HepG2 (cell line): ENCODE results near the gene LILRB3. TPM values are rescaled to one million over a fixed set of nuclear protein-coding genes. Genes with fewer than 3 reads are reported as not detected.

ENCODE experiments used
- FOSL2 ChIP-seq: sonication (generic); formaldehyde crosslinking; IDR thresholded peaks from 2 replicates; pipeline ENCODE4 v1.4.0; 2020; ENCODE audit warnings: missing genetic modification reagents
- GTF3A ChIP-seq: sonication (generic); formaldehyde crosslinking; conservative IDR thresholded peaks from 2 replicates; pipeline ENCODE4 v1.4.0; 2020; ENCODE audit warnings: mild to moderate bottlenecking, missing genetic modification reagents
- GZF1 ChIP-seq: sonication (generic); formaldehyde crosslinking; IDR thresholded peaks from 2 replicates; pipeline ENCODE4 v1.5.1; 2020; ENCODE audit warnings: mild to moderate bottlenecking, missing genetic modification reagents
- HMGA1 ChIP-seq: sonication (generic); formaldehyde crosslinking; conservative IDR thresholded peaks from 2 replicates; pipeline ENCODE4 v1.4.0; 2020; ENCODE audit warnings: missing genetic modification reagents
- NFKBIZ ChIP-seq: IDR thresholded peaks from 2 replicates; pipeline ENCODE4 v1.6.1; 2018; ENCODE audit warnings: missing genetic modification reagents, missing compliant biosample characterization
- PAF1 ChIP-seq: IDR thresholded peaks from 2 replicates; pipeline ENCODE4 v1.6.1; 2016; ENCODE audit warnings: missing genetic modification reagents, missing compliant biosample characterization
- POLR2AphosphoS5 ChIP-seq: IDR thresholded peaks from 2 replicates; pipeline ENCODE4 v1.6.1; 2012; ENCODE audit warnings: low read depth, low read length
- SCMH1 ChIP-seq: sonication (generic); formaldehyde crosslinking; IDR thresholded peaks from 2 replicates; pipeline ENCODE4 v1.9.0; 2021; ENCODE audit warnings: missing genetic modification reagents, mild to moderate bottlenecking, borderline replicate concordance
- ZFP41 ChIP-seq: sonication (generic); formaldehyde crosslinking; IDR thresholded peaks from 2 replicates; pipeline ENCODE4 v1.4.0; 2020; ENCODE audit warnings: mild to moderate bottlenecking, missing genetic modification reagents, borderline replicate concordance
- ZMYM2 ChIP-seq: sonication (generic); formaldehyde crosslinking; IDR thresholded peaks from 2 replicates; pipeline ENCODE4 v1.8.0; 2022; ENCODE audit warnings: mild to moderate bottlenecking, missing genetic modification reagents
- ZNF17 ChIP-seq: sonication (generic); formaldehyde crosslinking; IDR thresholded peaks from 2 replicates; pipeline ENCODE4 v1.5.0; 2020; ENCODE audit warnings: mild to moderate bottlenecking, missing genetic modification reagents
- ZNF383 ChIP-seq: sonication (generic); formaldehyde crosslinking; IDR thresholded peaks from 2 replicates; pipeline ENCODE4 v1.4.0; 2020; ENCODE audit warnings: missing genetic modification reagents, mild to moderate bottlenecking, borderline replicate concordance
- ZNF567 ChIP-seq: sonication (generic); formaldehyde crosslinking; IDR thresholded peaks from 2 replicates; pipeline ENCODE4 v1.8.1; 2023; ENCODE audit warnings: mild to moderate bottlenecking, missing genetic modification reagents, borderline replicate concordance
- polyA plus RNA-seq, 8 experiments: library from polyadenylated mRNA; depleted of rRNA in 3 of 8; stranded (reverse) in 7 of 8; unstranded in 1 of 8; fragments of >200 nt; fragmentation: Illumina TruSeq in 4 of 8; extraction: Trizol in 4 of 8; gene quantifications; 2 replicates each; pipeline versions ENCODE4 v1.2.1 to v1.2.3, GENCODE V29; 2011 to 2016; ENCODE audit warnings: low read depth in 4 of 8, missing spikeins in 1 of 8, mixed read lengths in 1 of 8; ENCODE audit not compliant: insufficient read depth in 1 of 8
- total RNA-seq, 5 experiments: library from RNA; depleted of rRNA; stranded (reverse); fragments of >200 nt; fragmentation: Illumina TruSeq; extraction: Trizol; gene quantifications; 2 replicates each; pipeline ENCODE4 v1.2.3, GENCODE V29; 2016; ENCODE audit warnings: low read depth in 1 of 5
- TF ChIP-seq, protein P1 (sequence below): sonication (generic); formaldehyde crosslinking; IDR thresholded peaks from 2 replicates; pipeline ENCODE4 v1.5.1; 2020; ENCODE audit warnings: missing genetic modification reagents, mild to moderate bottlenecking, borderline replicate concordance
- TF ChIP-seq, protein P2 (sequence below): IDR thresholded peaks from 2 replicates; pipeline ENCODE4 v1.6.1; 2012; ENCODE audit warnings: low read length, improper control_type of control experiment
- TF ChIP-seq, protein P3 (sequence below): sonication (generic); formaldehyde crosslinking; IDR thresholded peaks from 2 replicates; pipeline ENCODE4 v1.4.0; 2020; ENCODE audit warnings: missing genetic modification reagents
- TF ChIP-seq, protein P4 (sequence below): sonication (generic); formaldehyde crosslinking; IDR thresholded peaks from 2 replicates; pipeline ENCODE4 v1.4.0; 2020; ENCODE audit warnings: missing genetic modification reagents, low read depth, mild to moderate bottlenecking, borderline replicate concordance
- TF ChIP-seq, protein P5 (sequence below): sonication (generic); formaldehyde crosslinking; IDR thresholded peaks from 2 replicates; pipeline ENCODE4 v1.4.0; 2020; ENCODE audit warnings: mild to moderate bottlenecking, missing genetic modification reagents

Gene LILRB3
- total and polyA plus RNA-seq, 2 of the 13 experiments (the other 11 are each of a cell fraction or from before 2014, with no cell fraction given) = 0.22 TPM; not detected in 1

DNA sequence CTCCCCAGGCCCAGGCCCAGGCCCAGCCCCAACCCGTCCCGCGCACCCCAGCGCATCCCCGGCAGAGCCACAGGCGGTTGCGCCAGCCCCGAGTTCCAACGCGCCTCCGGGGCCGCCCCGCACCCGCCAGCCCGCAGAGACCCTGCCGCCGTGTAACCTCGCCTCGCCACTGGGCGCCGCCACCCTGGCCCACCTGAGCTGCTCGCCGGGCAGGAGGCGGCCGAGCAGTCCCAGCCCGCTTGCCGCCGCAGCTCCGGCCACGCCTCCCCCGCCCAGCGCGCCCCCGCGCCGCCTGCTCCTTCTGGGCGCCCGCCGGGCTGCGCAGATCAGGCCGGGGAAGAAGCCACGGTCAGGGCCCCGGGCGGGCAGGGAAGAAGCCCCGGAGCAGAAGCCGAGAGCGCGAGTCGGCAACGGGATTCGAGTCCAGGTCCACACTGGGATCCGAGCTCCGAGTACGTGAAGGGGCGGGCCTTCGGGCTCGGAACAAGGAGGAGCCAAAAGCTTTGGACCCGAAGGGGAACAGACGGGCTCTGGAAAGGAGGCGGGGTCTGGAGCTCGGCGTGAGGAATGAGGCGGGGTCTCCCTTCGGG is 33.6 kb downstream of the LILRB3 start, which contains the start of gene MBOAT7 (continued):
- TF ChIP-seq, protein P1, sequence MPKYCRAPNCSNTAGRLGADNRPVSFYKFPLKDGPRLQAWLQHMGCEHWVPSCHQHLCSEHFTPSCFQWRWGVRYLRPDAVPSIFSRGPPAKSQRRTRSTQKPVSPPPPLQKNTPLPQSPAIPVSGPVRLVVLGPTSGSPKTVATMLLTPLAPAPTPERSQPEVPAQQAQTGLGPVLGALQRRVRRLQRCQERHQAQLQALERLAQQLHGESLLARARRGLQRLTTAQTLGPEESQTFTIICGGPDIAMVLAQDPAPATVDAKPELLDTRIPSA (CRISPR knock-in tag) = no peak
- TF ChIP-seq SCMH1 (CRISPR knock-in tag) (no peak), ZFP41 (no peak), ZNF567 (0 out of 2 replicates have a peak, but pooled peaks have one; percentile 40), GTF3A (CRISPR knock-in tag) (peak; percentile 86; the same call in 1 of the 2 replicates), FOSL2 (no peak), ZMYM2 (CRISPR knock-in tag) (no peak), POLR2AphosphoS5 (peak; percentile 91), PAF1 (CRISPR knock-in tag) (no peak), ZNF383 (CRISPR knock-in tag) (0 out of 2 replicates have a peak, but pooled peaks have one; percentile 48), NFKBIZ (no peak), ZNF17 (CRISPR knock-in tag) (no peak), GZF1 (CRISPR knock-in tag) (no peak), HMGA1 (CRISPR knock-in tag) (no peak)
- TF ChIP-seq, protein P2, sequence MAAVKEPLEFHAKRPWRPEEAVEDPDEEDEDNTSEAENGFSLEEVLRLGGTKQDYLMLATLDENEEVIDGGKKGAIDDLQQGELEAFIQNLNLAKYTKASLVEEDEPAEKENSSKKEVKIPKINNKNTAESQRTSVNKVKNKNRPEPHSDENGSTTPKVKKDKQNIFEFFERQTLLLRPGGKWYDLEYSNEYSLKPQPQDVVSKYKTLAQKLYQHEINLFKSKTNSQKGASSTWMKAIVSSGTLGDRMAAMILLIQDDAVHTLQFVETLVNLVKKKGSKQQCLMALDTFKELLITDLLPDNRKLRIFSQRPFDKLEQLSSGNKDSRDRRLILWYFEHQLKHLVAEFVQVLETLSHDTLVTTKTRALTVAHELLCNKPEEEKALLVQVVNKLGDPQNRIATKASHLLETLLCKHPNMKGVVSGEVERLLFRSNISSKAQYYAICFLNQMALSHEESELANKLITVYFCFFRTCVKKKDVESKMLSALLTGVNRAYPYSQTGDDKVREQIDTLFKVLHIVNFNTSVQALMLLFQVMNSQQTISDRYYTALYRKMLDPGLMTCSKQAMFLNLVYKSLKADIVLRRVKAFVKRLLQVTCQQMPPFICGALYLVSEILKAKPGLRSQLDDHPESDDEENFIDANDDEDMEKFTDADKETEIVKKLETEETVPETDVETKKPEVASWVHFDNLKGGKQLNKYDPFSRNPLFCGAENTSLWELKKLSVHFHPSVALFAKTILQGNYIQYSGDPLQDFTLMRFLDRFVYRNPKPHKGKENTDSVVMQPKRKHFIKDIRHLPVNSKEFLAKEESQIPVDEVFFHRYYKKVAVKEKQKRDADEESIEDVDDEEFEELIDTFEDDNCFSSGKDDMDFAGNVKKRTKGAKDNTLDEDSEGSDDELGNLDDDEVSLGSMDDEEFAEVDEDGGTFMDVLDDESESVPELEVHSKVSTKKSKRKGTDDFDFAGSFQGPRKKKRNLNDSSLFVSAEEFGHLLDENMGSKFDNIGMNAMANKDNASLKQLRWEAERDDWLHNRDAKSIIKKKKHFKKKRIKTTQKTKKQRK = no peak
- TF ChIP-seq, protein P3, sequence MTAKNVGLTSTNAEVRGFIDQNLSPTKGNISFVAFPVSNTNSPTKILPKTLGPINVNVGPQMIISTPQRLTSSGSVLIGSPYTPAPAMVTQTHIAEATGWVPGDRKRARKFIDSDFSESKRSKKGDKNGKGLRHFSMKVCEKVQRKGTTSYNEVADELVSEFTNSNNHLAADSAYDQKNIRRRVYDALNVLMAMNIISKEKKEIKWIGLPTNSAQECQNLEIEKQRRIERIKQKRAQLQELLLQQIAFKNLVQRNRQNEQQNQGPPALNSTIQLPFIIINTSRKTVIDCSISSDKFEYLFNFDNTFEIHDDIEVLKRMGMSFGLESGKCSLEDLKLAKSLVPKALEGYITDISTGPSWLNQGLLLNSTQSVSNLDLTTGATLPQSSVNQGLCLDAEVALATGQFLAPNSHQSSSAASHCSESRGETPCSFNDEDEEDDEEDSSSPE (CRISPR knock-in tag) = peak; percentile 63
- TF ChIP-seq, protein P4, sequence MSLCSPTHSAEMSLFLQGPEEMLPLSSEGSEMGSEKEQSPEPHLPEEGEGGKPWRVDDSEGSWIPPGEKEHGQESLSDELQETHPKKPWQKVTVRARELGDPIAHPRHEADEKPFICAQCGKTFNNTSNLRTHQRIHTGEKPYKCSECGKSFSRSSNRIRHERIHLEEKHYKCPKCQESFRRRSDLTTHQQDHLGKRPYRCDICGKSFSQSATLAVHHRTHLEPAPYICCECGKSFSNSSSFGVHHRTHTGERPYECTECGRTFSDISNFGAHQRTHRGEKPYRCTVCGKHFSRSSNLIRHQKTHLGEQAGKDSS (CRISPR knock-in tag) = peak; percentile 81; the same call in 1 of the 2 replicates
- TF ChIP-seq, protein P5, sequence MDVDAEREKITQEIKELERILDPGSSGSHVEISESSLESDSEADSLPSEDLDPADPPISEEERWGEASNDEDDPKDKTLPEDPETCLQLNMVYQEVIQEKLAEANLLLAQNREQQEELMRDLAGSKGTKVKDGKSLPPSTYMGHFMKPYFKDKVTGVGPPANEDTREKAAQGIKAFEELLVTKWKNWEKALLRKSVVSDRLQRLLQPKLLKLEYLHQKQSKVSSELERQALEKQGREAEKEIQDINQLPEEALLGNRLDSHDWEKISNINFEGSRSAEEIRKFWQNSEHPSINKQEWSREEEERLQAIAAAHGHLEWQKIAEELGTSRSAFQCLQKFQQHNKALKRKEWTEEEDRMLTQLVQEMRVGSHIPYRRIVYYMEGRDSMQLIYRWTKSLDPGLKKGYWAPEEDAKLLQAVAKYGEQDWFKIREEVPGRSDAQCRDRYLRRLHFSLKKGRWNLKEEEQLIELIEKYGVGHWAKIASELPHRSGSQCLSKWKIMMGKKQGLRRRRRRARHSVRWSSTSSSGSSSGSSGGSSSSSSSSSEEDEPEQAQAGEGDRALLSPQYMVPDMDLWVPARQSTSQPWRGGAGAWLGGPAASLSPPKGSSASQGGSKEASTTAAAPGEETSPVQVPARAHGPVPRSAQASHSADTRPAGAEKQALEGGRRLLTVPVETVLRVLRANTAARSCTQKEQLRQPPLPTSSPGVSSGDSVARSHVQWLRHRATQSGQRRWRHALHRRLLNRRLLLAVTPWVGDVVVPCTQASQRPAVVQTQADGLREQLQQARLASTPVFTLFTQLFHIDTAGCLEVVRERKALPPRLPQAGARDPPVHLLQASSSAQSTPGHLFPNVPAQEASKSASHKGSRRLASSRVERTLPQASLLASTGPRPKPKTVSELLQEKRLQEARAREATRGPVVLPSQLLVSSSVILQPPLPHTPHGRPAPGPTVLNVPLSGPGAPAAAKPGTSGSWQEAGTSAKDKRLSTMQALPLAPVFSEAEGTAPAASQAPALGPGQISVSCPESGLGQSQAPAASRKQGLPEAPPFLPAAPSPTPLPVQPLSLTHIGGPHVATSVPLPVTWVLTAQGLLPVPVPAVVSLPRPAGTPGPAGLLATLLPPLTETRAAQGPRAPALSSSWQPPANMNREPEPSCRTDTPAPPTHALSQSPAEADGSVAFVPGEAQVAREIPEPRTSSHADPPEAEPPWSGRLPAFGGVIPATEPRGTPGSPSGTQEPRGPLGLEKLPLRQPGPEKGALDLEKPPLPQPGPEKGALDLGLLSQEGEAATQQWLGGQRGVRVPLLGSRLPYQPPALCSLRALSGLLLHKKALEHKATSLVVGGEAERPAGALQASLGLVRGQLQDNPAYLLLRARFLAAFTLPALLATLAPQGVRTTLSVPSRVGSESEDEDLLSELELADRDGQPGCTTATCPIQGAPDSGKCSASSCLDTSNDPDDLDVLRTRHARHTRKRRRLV = no peak
